H9 (cell line): ENCODE data around the gene ZBTB20. TPM values are rescaled to one million over a fixed set of nuclear protein-coding genes. Genes with fewer than 3 reads are reported as not detected.

Experiments
- DNase-seq: peaks from one replicate; pipeline ENCODE4 v3.0.0-alpha.2; 2017
- H2AFZ ChIP-seq: one replicate; pipeline ENCODE4 v1.6.1; 2013; ENCODE audit warnings: mild to moderate bottlenecking, low read length, control low read depth, moderate library complexity
- H2AK5ac ChIP-seq: 2 replicates; pipeline ENCODE4 v1.6.1; 2013; ENCODE audit warnings: low read length, control low read depth, mixed read lengths; ENCODE audit not compliant: insufficient read length
- H2BK120ac ChIP-seq: one replicate; pipeline ENCODE4 v1.6.1; 2013; ENCODE audit warnings: low read depth, mild to moderate bottlenecking, low read length, control low read depth, inconsistent platforms; ENCODE audit not compliant: poor library complexity, severe bottlenecking
- H2BK12ac ChIP-seq: 2 replicates; pipeline ENCODE4 v1.6.1; 2013; ENCODE audit warnings: low read length, control low read depth, mixed read lengths, low read depth; ENCODE audit not compliant: insufficient read length
- H2BK15ac ChIP-seq: 2 replicates; pipeline ENCODE4 v1.6.1; 2013; ENCODE audit warnings: low read depth, low read length, control low read depth
- H2BK20ac ChIP-seq: one replicate; pipeline ENCODE4 v1.6.1; 2013; ENCODE audit warnings: low read depth, mild to moderate bottlenecking, low read length, control low read depth, inconsistent platforms; ENCODE audit not compliant: poor library complexity, severe bottlenecking
- H2BK5ac ChIP-seq: 2 replicates; pipeline ENCODE4 v1.6.1; 2013; ENCODE audit warnings: low read length, control low read depth, mixed read lengths; ENCODE audit not compliant: insufficient read length
- H3K14ac ChIP-seq: 2 replicates; pipeline ENCODE4 v1.6.1; 2013; ENCODE audit warnings: low read length, control low read depth; ENCODE audit not compliant: insufficient read depth
- H3K18ac ChIP-seq: 2 replicates; pipeline ENCODE4 v1.6.1; 2013; ENCODE audit warnings: low read depth, mild to moderate bottlenecking, mixed read lengths, low read length, control low read depth; ENCODE audit not compliant: insufficient read length
- H3K23ac ChIP-seq: 2 replicates; pipeline ENCODE4 v1.6.1; 2013; ENCODE audit warnings: low read length, control low read depth, mixed read lengths, low read depth; ENCODE audit not compliant: insufficient read length
- H3K23me2 ChIP-seq: 2 replicates; pipeline ENCODE4 v1.6.1; 2013; ENCODE audit warnings: low read depth, mild to moderate bottlenecking, mixed read lengths, low read length, control low read depth; ENCODE audit not compliant: insufficient read length, poor library complexity, severe bottlenecking
- H3K27ac ChIP-seq: 2 replicates; pipeline ENCODE4 v1.5.1; 2013; ENCODE audit warnings: low read length, control low read depth, mixed read lengths, low read depth; ENCODE audit not compliant: insufficient read length
- H3K27me3 ChIP-seq: 2 replicates; pipeline ENCODE4 v1.6.1; 2013; ENCODE audit warnings: low read length, control low read depth, inconsistent platforms; ENCODE audit not compliant: insufficient read depth
- H3K4ac ChIP-seq: 2 replicates; pipeline ENCODE4 v1.6.1; 2013; ENCODE audit warnings: low read depth, mild to moderate bottlenecking, control low read depth, inconsistent platforms, low read length, moderate library complexity
- H3K4me1 ChIP-seq: 2 replicates; pipeline ENCODE4 v1.6.1; 2013; ENCODE audit warnings: low read length, control low read depth, inconsistent platforms; ENCODE audit not compliant: insufficient read depth
- H3K4me2 ChIP-seq: 2 replicates; pipeline ENCODE4 v1.6.1; 2013; ENCODE audit warnings: low read length, control low read depth, mixed read lengths; ENCODE audit not compliant: insufficient read length, insufficient read depth
- H3K56ac ChIP-seq: 2 replicates; pipeline ENCODE4 v1.6.1; 2013; ENCODE audit warnings: low read depth, mild to moderate bottlenecking, mixed read lengths, low read length, control low read depth; ENCODE audit not compliant: insufficient read length
- H3K79me1 ChIP-seq: 2 replicates; pipeline ENCODE4 v1.6.1; 2013; ENCODE audit warnings: low read depth, mild to moderate bottlenecking, moderate library complexity, low read length, control low read depth, inconsistent platforms; ENCODE audit not compliant: insufficient read depth, poor library complexity, severe bottlenecking
- H3K79me2 ChIP-seq: 2 replicates; pipeline ENCODE4 v1.6.1; 2013; ENCODE audit warnings: low read length, control low read depth, inconsistent platforms; ENCODE audit not compliant: insufficient read depth
- H3K9ac ChIP-seq: 2 replicates; pipeline ENCODE4 v1.6.1; 2013; ENCODE audit warnings: low read length, control low read depth, mixed read lengths; ENCODE audit not compliant: insufficient read length; ENCODE audit errors: extremely low read depth
- H3K9me3 ChIP-seq: one replicate; pipeline ENCODE4 v1.6.1; 2013; ENCODE audit warnings: low read depth, low read length, inconsistent platforms; ENCODE audit not compliant: control insufficient read depth
- H3T11ph ChIP-seq: one replicate; pipeline ENCODE4 v1.6.1; 2013; ENCODE audit warnings: mild to moderate bottlenecking, low read length, control low read depth, inconsistent platforms
- H4K20me1 ChIP-seq: one replicate; pipeline ENCODE4 v1.6.1; 2013; ENCODE audit not compliant: control insufficient read depth, insufficient read length, insufficient read depth
- H4K5ac ChIP-seq: 2 replicates; pipeline ENCODE4 v1.6.1; 2013; ENCODE audit warnings: low read depth, mild to moderate bottlenecking, mixed read lengths, low read length, control low read depth; ENCODE audit not compliant: insufficient read length
- H4K8ac ChIP-seq: replicated peaks from 2 replicates; pipeline ENCODE4 v1.6.1; 2013; ENCODE audit warnings: low read length, control low read depth, mixed read lengths, low read depth; ENCODE audit not compliant: insufficient read length
- H4K91ac ChIP-seq: 2 replicates; pipeline ENCODE4 v1.6.1; 2013; ENCODE audit warnings: low read depth, mild to moderate bottlenecking, moderate library complexity, mixed read lengths, low read length, control low read depth; ENCODE audit not compliant: insufficient read length
- H3K27ac Mint-ChIP-seq, 3 experiments: 2 replicates in 2 of 3; 3 replicates in 1 of 3; pipeline ENCODE4 v1.8.0; 2020 to 2021; ENCODE audit warnings: mixed read lengths in 3 of 3, mild to moderate bottlenecking in 1 of 3, moderate library complexity in 1 of 3
- H3K27me3 Mint-ChIP-seq: 2 replicates; pipeline ENCODE4 v1.8.0; 2021; ENCODE audit warnings: low read depth, mild to moderate bottlenecking, moderate library complexity, mixed read lengths
- H3K36me3 Mint-ChIP-seq, 3 experiments: 2 replicates in 2 of 3; 3 replicates in 1 of 3; pipeline ENCODE4 v1.8.0; 2020 to 2021; ENCODE audit warnings: low read depth in 3 of 3, mixed read lengths in 3 of 3; ENCODE audit not compliant: insufficient read depth in 1 of 3
- H3K4me1 Mint-ChIP-seq, 2 experiments: 2 replicates each; pipeline ENCODE4 v1.8.0; 2020; ENCODE audit warnings: mixed read lengths in 2 of 2
- H3K4me3 Mint-ChIP-seq, 2 experiments: 2 replicates in 1 of 2; 3 replicates in 1 of 2; pipeline ENCODE4 v1.8.0; 2020 to 2021; ENCODE audit warnings: mild to moderate bottlenecking in 2 of 2, mixed read lengths in 2 of 2, moderate library complexity in 1 of 2
- H3K9me3 Mint-ChIP-seq, 2 experiments: 2 replicates in 1 of 2; 3 replicates in 1 of 2; pipeline ENCODE4 v1.8.0; 2020; ENCODE audit warnings: mild to moderate bottlenecking in 2 of 2, mixed read lengths in 2 of 2, moderate library complexity in 1 of 2
- total RNA-seq: library from RNA; stranded (reverse); gene quantifications from 2 replicates; pipeline ENCODE4 v1.2.1, GENCODE V29; 2021
- TF ChIP-seq, protein P1 (sequence below): fragments of 200-600 bp; sonication (generic); conservative IDR thresholded peaks from 3 replicates; pipeline ENCODE4 v1.8.0; 2021; ENCODE audit warnings: antibody characterized with exemption, mild to moderate bottlenecking

Gene ZBTB20
- total RNA-seq, 1 experiment from 2014 or later, result 0.70 TPM

GRCh38 chr3:114902691-114903101, 244.4 kb downstream of the ZBTB20 start:
- TF ChIP-seq, protein P1, sequence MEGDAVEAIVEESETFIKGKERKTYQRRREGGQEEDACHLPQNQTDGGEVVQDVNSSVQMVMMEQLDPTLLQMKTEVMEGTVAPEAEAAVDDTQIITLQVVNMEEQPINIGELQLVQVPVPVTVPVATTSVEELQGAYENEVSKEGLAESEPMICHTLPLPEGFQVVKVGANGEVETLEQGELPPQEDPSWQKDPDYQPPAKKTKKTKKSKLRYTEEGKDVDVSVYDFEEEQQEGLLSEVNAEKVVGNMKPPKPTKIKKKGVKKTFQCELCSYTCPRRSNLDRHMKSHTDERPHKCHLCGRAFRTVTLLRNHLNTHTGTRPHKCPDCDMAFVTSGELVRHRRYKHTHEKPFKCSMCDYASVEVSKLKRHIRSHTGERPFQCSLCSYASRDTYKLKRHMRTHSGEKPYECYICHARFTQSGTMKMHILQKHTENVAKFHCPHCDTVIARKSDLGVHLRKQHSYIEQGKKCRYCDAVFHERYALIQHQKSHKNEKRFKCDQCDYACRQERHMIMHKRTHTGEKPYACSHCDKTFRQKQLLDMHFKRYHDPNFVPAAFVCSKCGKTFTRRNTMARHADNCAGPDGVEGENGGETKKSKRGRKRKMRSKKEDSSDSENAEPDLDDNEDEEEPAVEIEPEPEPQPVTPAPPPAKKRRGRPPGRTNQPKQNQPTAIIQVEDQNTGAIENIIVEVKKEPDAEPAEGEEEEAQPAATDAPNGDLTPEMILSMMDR, result no peak
- no peak overlapping the region for H3K27ac ChIP-seq
- H3K4me3 Mint-ChIP-seq, result no peak overlapping the region

More at GRCh38 chr3:114902691-114903101, 244.4 kb downstream of the ZBTB20 start:
- no peak overlapping the region for H4K91ac ChIP-seq
- no peak overlapping the region for H4K5ac ChIP-seq
- H3K27me3 ChIP-seq, result no peaks in the 10 kb centered on the region; the same call in 1 of the 2 replicates
- H3K56ac ChIP-seq, result no peak overlapping the region
- no peak overlapping the region for H2BK20ac ChIP-seq
- no peak overlapping the region for H3T11ph ChIP-seq
- H3K4ac ChIP-seq, result no peak overlapping the region
- H3K14ac ChIP-seq, result no peak overlapping the region
- no peaks in the 10 kb centered on the region for H3K79me1 ChIP-seq
- H3K4me1 Mint-ChIP-seq, result peaks cover 22 to 32% of the 10 kb centered on the region in 2 experiments
- peak; percentile 41 for DNase-seq
- no peak overlapping the region for H3K9ac ChIP-seq
- no peaks in the 10 kb centered on the region for H3K36me3 Mint-ChIP-seq
- H2AFZ ChIP-seq, result no peak overlapping the region
- H2AK5ac ChIP-seq, result no peak overlapping the region
- H3K27me3 Mint-ChIP-seq, result no peaks in the 10 kb centered on the region; the same call in 1 of the 2 replicates
- no peak overlapping the region for H2BK12ac ChIP-seq
- peaks cover 3% of the 10 kb centered on the region for H3K4me1 ChIP-seq
- no peak overlapping the region for H2BK5ac ChIP-seq
- no peaks in the 10 kb centered on the region for H4K20me1 ChIP-seq
- no peak overlapping the region for H2BK15ac ChIP-seq
- no peak overlapping the region for H3K18ac ChIP-seq
- no peaks in the 10 kb centered on the region for H3K9me3 ChIP-seq
- H4K8ac ChIP-seq, result no peak overlapping the region
- no peaks in the 10 kb centered on the region for H3K79me2 ChIP-seq
- H2BK120ac ChIP-seq, result no peak overlapping the region
- peak overlapping the region in 1 of 3 experiments; percentile 63; a peak in 1 of 7 replicates for H3K27ac Mint-ChIP-seq
- no peak overlapping the region for H3K4me2 ChIP-seq
- no peaks in the 10 kb centered on the region for H3K23me2 ChIP-seq
- H3K9me3 Mint-ChIP-seq, result no peaks in the 10 kb centered on the region
- no peak overlapping the region for H3K23ac ChIP-seq
